ENCODE measurements around the gene ARFIP1. TPM values are rescaled to one million over a fixed set of nuclear protein-coding genes. Genes with fewer than 3 reads are reported as not detected.

ARFIP1 gene
- total RNA-seq, 1 experiment from 2014 or later, result 32.7 TPM

DNA sequence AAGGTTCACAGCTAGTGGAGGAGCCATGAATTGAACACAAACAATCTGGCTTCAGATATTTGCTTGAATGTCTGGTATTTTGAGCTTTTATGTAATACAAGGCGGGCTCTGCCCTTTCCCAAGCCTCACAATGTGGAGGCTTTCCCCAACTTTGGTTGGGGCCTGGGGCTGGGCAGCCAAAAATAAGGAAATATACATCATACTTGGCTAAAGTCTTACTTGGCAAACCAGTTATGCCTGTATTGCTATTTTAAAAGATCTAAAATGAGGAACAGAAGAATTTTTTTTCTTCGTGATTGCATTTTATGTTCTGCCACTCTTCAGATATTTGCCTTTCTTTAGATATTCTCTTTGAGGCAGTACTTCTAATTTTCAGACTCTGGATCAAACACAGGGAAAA, 26.1 kb downstream of the ARFIP1 start:
- no peak overlapping the region for H3K4me3 ChIP-seq (replicated peaks in 1 of 2; ENCODE audit: low read depth in 1 of 2, low read length in 2 of 2)
- POLR2A ChIA-PET, result no interaction called here
- no peak overlapping the region for H3K9ac ChIP-seq (ENCODE audit: low read length)
- no peak overlapping the region for H3K4me2 ChIP-seq (ENCODE audit: low read length)
- no peaks in the 10 kb centered on the region for H3K27me3 ChIP-seq (ENCODE audit: insufficient read depth, low read length)
- RAD21 ChIA-PET (ENCODE audit: low non-redundant PET in 1 of 2, low total read pairs in 2 of 2, uncharacterized antibody in 2 of 2, unreplicated experiment in 2 of 2), result no interaction called here
- H3K4me1 ChIP-seq (ENCODE audit: control insufficient read depth in 1 of 2, insufficient read depth in 2 of 2, low read length in 2 of 2), result no peaks in the 10 kb centered on the region; a peak in 1 of 4 replicates
- intact Hi-C loops (cut with micrococcal nuclease), result no loop called here
- ATAC-seq (no peak), DNase-seq (ENCODE audit: low read depth, low spot score) (no peak)
- no peaks in the 10 kb centered on the region for H3K9me2 ChIP-seq (ENCODE audit: insufficient read depth)
- no peaks in the 10 kb centered on the region for H3K36me3 ChIP-seq (ENCODE audit: control insufficient read depth in 1 of 2, insufficient read depth in 2 of 2, low read length in 2 of 2)
- H3K9me3 ChIP-seq (ENCODE audit: control insufficient read depth in 1 of 2, insufficient read depth in 1 of 2, low read depth in 1 of 2, low read length in 2 of 2), result no peaks in the 10 kb centered on the region
- no peak overlapping the region for H3K27ac ChIP-seq (ENCODE audit: low read depth, low read length)
- H2AFZ ChIP-seq (ENCODE audit: low read depth, low read length, poor library complexity, severe bottlenecking), result no peak overlapping the region
- CTCF ChIA-PET, result no interaction called here
- TF ChIP-seq ZFX (IDR thresholded peaks at IDR 0.05) (no peak), RAD21 (IDR thresholded peaks at IDR 0.05; ENCODE audit: low read depth) (no peak), ELF1 (IDR thresholded peaks at IDR 0.05; ENCODE audit: borderline replicate concordance, low read depth) (no peak), YY1 (IDR thresholded peaks at IDR 0.05; ENCODE audit: extremely low read depth, insufficient replicate concordance, low read depth, low read length) (no peak), SRF (IDR thresholded peaks at IDR 0.05; ENCODE audit: low read depth) (no peak), POLR2A (IDR thresholded peaks at IDR 0.05; ENCODE audit: borderline replicate concordance, extremely low read depth, insufficient read depth, insufficient read length) (no peak)
- TF ChIP-seq, protein P1, sequence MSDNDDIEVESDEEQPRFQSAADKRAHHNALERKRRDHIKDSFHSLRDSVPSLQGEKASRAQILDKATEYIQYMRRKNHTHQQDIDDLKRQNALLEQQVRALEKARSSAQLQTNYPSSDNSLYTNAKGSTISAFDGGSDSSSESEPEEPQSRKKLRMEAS (IDR thresholded peaks at IDR 0.05), result no peak
- TF ChIP-seq, protein P2, sequence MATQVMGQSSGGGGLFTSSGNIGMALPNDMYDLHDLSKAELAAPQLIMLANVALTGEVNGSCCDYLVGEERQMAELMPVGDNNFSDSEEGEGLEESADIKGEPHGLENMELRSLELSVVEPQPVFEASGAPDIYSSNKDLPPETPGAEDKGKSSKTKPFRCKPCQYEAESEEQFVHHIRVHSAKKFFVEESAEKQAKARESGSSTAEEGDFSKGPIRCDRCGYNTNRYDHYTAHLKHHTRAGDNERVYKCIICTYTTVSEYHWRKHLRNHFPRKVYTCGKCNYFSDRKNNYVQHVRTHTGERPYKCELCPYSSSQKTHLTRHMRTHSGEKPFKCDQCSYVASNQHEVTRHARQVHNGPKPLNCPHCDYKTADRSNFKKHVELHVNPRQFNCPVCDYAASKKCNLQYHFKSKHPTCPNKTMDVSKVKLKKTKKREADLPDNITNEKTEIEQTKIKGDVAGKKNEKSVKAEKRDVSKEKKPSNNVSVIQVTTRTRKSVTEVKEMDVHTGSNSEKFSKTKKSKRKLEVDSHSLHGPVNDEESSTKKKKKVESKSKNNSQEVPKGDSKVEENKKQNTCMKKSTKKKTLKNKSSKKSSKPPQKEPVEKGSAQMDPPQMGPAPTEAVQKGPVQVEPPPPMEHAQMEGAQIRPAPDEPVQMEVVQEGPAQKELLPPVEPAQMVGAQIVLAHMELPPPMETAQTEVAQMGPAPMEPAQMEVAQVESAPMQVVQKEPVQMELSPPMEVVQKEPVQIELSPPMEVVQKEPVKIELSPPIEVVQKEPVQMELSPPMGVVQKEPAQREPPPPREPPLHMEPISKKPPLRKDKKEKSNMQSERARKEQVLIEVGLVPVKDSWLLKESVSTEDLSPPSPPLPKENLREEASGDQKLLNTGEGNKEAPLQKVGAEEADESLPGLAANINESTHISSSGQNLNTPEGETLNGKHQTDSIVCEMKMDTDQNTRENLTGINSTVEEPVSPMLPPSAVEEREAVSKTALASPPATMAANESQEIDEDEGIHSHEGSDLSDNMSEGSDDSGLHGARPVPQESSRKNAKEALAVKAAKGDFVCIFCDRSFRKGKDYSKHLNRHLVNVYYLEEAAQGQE (IDR thresholded peaks at IDR 0.05; ENCODE audit: low read depth), result no peak
- TF ChIP-seq, protein P3, sequence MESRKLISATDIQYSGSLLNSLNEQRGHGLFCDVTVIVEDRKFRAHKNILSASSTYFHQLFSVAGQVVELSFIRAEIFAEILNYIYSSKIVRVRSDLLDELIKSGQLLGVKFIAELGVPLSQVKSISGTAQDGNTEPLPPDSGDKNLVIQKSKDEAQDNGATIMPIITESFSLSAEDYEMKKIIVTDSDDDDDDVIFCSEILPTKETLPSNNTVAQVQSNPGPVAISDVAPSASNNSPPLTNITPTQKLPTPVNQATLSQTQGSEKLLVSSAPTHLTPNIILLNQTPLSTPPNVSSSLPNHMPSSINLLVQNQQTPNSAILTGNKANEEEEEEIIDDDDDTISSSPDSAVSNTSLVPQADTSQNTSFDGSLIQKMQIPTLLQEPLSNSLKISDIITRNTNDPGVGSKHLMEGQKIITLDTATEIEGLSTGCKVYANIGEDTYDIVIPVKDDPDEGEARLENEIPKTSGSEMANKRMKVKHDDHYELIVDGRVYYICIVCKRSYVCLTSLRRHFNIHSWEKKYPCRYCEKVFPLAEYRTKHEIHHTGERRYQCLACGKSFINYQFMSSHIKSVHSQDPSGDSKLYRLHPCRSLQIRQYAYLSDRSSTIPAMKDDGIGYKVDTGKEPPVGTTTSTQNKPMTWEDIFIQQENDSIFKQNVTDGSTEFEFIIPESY (IDR thresholded peaks at IDR 0.05; ENCODE audit: extremely low read depth, insufficient replicate concordance, low read length), result no peak
- peaks cover 78% of the 10 kb centered on the region for H3K79me2 ChIP-seq (ENCODE audit: insufficient read depth, low read length)
- peaks cover 4% of the 10 kb centered on the region; the same call in 1 of the 2 replicates for H4K20me1 ChIP-seq (ENCODE audit: insufficient read depth)
- BruUV-seq (replicated peaks), result no TSS peak
